HEK293T (cell line): ENCODE data around the gene HAVCR2.

Experiments used
- CTCF ChIA-PET: fragments of 350-600 bp; formaldehyde crosslinking; extraction: SDS; loops from one replicate; lab custom pipeline; 2021; ENCODE audit warnings: antibody characterized with exemption, inconsistent platforms; lab: Yijun Ruan, JAX
- POLR2A ChIA-PET: fragments of 350-600 bp; formaldehyde crosslinking; extraction: SDS; loops from one replicate; lab custom pipeline; 2020; ENCODE audit warnings: antibody characterized with exemption, inconsistent platforms; lab: Yijun Ruan, JAX
- DNase-seq: peaks from one replicate; pipeline ENCODE4 v3.0.0; 2012; ENCODE audit warnings: mixed read lengths; ENCODE audit errors: extremely low spot score
- FOXM1 ChIP-seq: fragments of 450-650 bp; IDR thresholded peaks from 2 replicates; pipeline ENCODE4 v1.6.1; 2017; ENCODE audit warnings: mild to moderate bottlenecking, borderline replicate concordance
- HDGF ChIP-seq: fragments of 450-650 bp; IDR thresholded peaks from 2 replicates; pipeline ENCODE4 v1.6.1; 2017; ENCODE audit warnings: antibody characterized with exemption, borderline replicate concordance
- L3MBTL2 ChIP-seq: fragments of 450-650 bp; conservative IDR thresholded peaks from 2 replicates; pipeline ENCODE4 v1.6.1; 2016; ENCODE audit warnings: mild to moderate bottlenecking
- ZNF384 ChIP-seq: fragments of 450-650 bp; IDR thresholded peaks from 2 replicates; pipeline ENCODE4 v1.6.1; 2016

The HAVCR2 gene

DNA sequence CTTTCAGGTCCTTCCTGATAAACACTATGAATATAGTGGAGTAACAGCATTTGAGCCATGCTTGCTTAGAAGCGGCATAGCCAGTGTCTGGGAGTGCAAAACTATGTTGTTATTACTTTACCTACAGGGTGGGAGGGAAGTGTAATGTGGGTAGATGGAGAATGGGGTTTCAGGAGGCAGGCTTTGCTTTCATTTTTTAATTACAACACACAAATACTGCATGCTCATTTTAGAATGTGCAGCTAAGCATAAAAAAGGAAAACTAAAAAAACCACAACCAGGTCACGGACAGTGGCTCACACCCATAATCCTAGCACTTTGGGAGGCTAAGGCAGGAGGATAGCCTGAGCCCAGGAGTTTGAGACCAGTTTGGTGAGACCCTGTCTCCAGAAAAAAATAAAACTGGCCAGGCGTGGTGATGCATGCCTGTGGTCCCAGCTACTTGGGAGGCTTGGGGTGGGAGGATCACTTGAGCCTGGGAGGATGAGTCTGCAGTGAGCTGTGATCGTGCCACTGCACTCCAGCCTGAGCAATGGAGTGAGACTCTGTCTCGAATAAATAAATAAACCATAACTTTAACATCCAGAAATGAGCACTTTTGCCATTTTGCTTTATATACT is 70.2 kb downstream of the HAVCR2 start:
- CTCF ChIA-PET = no interaction called here
- DNase-seq = no peak
- TF ChIP-seq HDGF = no peak
- no peak for TF ChIP-seq L3MBTL2
- no peak for TF ChIP-seq ZNF384
- no peak for TF ChIP-seq FOXM1
- POLR2A ChIA-PET = no interaction called here
